ENCODE results near the gene ZNF136. TPM values are rescaled to one million over a fixed set of nuclear protein-coding genes. Genes with fewer than 3 reads are reported as not detected.
A peak's percentile ranks its signal among the peaks of the same experiment; 100 is the strongest.

Gene ZNF136
- total and polyA plus RNA-seq, 2 of the 13 experiments (the other 11 are each of a cell fraction or from before 2014, with no cell fraction given) = 2.5 to 10.2 TPM

DNA sequence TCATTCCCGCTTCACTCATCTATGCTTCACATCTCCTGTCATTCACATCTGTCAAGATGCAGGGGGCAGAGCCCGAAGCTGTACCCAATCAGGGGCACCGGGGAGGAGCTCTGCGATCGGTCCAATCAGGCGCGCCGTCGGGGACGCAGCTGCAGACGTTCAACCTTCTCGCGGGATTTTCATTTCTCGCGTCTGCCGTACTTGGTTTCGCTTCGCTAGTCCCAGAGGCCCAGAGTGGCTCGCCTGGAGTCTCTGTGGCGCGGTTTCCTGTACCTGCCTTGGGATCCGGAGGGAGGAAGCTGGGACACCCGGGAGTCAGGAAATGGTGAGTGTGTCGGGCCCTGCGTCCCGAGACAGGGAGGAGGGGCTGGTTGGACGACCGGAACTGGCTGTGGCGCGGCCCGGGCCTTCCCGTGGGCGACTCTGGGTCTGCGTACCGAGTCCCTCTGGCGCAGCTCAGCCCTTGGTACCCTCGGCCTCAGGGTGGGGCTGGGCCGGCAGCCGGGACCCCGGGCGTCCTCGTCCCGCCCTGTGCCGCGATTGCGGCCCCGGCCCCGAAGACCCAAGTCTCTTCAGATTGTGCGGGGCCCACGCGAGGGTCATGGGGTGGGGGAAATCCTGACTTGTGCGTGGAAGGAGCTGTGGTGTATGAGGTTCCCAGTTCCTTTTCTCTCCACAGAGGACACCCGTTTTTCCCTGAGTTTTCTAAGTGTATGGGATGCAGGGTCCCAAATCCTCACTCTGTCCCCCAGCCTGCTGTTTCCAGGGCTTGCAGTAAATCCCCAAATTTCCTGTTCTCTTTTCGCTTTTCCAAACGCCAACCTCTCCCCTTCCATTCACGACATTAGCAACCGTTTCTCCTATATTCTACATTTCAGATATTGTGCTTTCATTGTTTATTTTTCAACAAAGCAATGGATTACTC lies at the start of gene ZNF136 (continued):
- no peak for TF ChIP-seq SP5 (CRISPR knock-in tag; IDR thresholded peaks at IDR 0.05; ENCODE audit: borderline replicate concordance, low read depth)
- TF ChIP-seq ZNF205 (CRISPR knock-in tag; IDR thresholded peaks at IDR 0.05) = no peak
- no peak for TF ChIP-seq U2AF1 (optimal IDR thresholded peaks at IDR 0.05; ENCODE audit: low read depth, low read length)
- no peak for TF ChIP-seq SMAD1 (CRISPR knock-in tag; IDR thresholded peaks at IDR 0.05; ENCODE audit: borderline replicate concordance, low read depth)
- TF ChIP-seq HNF1A (IDR thresholded peaks at IDR 0.05; ENCODE audit: low read depth) = no peak
- no peak for TF ChIP-seq HNF1A (CRISPR knock-in tag; IDR thresholded peaks at IDR 0.05; ENCODE audit: borderline replicate concordance)
- TF ChIP-seq ZNF609 (CRISPR knock-in tag; IDR thresholded peaks at IDR 0.05; ENCODE audit: borderline replicate concordance) = no peak
- peak; percentile 83 for TF ChIP-seq ZNF574 (CRISPR knock-in tag; IDR thresholded peaks at IDR 0.05)
- no peak for TF ChIP-seq ZKSCAN1 (IDR thresholded peaks at IDR 0.05; ENCODE audit: low read length)
- TF ChIP-seq SKI (IDR thresholded peaks at IDR 0.05; ENCODE audit: partially characterized antibody) = no peak
- TF ChIP-seq ISL2 (CRISPR knock-in tag; IDR thresholded peaks at IDR 0.05) = 0 out of 2 replicates have a peak, but pooled peaks have one; percentile 36
- TF ChIP-seq GTF3A (CRISPR knock-in tag; conservative IDR thresholded peaks at IDR 0.05) = no peak
- no peak for TF ChIP-seq TP53 (CRISPR knock-in tag; conservative IDR thresholded peaks at IDR 0.05)
- TF ChIP-seq GABPB1 (CRISPR knock-in tag; IDR thresholded peaks at IDR 0.05) = peak; percentile 87
- TF ChIP-seq MED13 (CRISPR knock-in tag; IDR thresholded peaks at IDR 0.05) = no peak
- no peak for TF ChIP-seq NFKBIZ (CRISPR knock-in tag; IDR thresholded peaks at IDR 0.05)

Data from HepG2 (cell line).